ENCODE results near the gene TSGA10IP.
"Not testable (repeated sequence)": the region's sequence is repeated elsewhere in the genome, so short reads cannot be mapped to it uniquely, and the experiment has no call there.

TSGA10IP gene

DNA sequence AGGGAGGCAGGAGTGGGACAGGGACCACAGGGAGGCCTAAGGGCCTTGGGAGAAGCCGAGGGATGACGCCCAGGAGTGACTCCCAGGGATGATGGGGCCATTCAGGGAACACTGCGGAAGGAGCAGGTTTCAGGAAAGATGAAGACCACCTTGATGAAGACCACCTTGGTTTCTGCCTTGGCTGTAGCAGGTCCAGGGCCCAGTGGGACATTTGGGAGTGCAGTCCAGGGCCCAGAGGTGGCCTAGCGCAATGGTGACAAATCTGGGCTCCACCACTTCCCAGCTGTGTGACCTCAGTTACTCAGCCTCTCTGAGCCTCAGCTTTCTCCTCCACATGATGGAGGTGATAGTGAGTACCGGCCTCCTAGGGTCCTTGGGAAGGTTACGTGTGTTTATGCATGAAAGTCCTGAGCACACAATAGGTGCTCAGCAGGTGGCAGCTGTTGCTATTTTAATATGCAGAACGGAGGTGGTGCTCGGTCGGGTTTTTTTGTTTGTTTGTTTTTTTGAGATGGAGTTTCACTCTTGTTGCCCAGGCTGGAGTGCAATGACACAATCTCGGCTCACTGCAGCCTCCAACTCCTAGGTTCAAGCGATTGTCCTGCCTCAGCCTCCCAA is 770 bp downstream of the TSGA10IP start:
- DNase-seq = no peak

DNA sequence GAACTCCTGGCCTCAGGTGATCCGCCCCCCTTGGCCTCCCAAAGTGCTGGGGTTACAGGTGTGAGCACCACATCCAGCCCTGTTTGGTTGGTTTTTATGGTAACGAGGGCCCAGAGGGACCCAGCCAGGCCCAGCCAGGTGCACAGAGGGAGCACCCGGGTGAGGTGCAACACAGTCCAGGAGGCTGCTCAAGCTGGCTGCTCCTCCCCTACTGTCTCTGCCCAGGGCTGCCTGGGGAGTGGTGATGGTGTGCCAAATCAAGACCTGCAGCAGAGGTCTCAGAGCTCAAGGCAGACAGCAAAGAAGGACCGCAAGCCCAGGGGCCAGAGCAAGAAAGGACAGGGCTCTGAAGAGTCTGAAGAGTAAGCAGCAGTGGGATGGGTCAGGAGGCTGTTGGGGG is 1.4 kb downstream of the TSGA10IP start:
- DNase-seq = no peak

DNA sequence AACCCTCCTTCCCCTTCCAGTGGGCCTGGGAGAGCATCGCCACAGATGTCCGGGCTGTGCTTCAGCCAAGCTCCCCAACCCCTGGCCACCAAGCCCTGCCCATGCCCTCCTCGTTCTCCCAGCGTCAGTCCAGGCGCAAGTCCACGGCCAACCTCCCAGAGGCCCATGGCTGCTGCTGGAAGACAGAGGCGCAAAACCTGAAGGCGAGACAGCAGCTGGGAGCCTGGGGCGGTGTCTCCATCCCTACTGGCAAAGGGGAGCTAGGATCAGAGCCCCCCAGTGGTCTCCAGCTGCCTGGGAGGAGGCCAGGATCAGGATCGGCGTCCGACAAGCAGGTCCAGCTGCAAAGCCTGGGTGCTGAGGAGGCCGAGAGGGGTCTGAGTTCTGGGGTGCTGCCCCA is 1.9 kb downstream of the TSGA10IP start:
- no peak for DNase-seq

DNA sequence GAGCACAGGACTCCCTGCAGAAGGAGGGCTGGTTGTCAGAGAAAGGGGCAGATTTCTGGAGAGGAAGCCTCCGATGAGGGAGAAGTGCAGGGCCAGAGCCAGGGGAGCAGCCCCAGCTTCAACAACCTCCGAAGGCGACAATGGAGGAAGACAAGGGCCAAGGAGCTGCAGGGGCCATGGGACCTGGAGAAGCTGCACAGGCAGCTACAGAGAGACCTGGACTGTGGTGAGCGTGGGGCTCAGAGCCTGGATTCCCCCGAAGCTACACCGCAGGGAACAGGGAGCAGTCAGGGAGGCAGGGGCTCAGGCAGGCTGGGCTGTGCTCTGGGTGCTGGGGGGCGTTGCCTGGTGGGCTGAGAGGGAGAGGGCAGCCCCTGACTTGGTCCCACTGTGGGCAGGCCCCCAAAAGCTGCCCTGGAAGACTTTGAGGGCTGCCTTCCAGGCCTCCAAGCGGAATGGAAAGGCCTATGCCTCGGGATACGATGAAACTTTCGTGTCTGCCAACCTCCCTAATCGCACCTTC is 2.4 kb downstream of the TSGA10IP start:
- DNase-seq = no peak

DNA sequence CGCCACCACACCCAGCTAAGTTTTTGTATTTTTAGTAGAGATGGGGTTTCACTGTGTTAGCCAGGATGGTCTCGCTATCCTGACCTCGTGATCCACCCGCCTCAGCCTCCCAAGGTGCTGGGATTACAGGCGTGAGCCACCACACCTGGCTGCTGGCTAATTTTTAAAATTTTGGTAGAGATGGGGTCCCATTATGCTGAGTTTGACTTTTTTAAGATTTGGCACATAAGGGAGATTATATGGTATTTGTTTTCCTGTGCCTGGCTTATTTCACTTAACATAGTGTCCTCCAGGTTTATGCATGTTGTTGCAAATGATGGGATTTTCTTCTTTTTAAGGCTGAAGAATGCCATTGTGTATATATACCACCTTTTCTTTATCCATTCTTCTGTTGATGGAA is 5.4 kb downstream of the TSGA10IP start:
- DNase-seq = not testable (repeated sequence)

DNA sequence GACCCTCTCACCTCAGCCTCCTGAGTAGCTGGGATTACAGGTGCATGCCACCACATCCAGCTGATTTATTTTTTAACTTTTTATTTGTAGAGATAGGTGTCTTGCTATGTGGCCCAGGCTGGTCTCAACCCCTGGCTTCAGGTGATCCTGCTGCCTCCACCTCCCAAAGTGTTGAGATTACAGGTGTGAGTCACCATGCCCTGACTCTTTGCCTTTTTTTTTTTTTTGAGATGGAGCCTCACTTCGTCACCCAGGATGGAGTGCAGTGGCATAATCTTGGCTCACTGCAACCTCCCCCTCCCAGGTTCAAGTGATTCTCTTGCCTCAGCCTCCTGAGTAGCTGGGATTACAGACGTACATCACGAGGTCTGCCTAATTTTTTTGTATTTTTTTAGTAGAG is 6.4 kb downstream of the TSGA10IP start:
- not testable (repeated sequence) for DNase-seq

DNA sequence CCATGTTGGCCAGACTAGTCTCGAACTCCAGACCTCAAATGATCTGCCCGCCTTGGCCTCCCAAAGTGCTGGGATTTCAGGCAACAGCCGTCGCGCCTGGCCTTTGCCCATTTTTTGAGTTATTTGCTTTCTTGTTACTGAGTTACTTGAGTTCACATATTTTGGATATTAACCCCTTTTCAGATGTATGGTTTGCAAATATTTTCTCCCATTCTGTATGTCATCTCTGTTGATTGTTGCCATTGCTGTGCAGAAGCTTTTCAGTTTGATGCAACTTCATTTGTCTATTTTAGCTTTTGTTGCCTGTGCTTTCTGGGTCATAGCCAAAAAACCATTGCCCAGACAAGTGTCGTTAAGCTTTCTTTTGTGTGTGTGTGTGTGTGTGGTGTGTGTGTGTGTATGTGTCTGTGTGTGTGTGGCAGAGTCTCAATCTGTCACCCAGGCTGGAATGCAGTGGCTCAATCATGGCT is 6.8 kb downstream of the TSGA10IP start:
- no peak for DNase-seq

DNA sequence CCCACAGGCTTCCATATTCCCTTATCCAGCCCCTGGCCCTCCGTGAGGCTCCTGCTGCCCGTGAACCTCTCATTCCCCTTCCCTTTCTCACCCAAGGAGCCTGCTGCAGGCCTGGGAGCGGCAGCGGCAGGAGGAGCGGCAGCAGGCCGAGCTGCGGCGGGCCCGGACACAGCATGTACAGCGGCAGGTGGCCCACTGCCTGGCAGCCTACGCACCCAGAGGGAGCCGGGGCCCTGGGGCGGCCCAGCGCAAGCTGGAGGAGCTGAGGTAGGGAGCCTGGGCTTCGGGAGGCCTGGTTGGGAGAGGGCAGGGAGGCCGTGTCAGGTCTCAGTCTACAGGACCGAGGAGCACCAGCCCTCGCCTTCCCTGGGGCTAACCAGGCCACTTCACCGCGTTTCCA is 8.2 kb downstream of the TSGA10IP start:
- no peak for DNase-seq

DNA sequence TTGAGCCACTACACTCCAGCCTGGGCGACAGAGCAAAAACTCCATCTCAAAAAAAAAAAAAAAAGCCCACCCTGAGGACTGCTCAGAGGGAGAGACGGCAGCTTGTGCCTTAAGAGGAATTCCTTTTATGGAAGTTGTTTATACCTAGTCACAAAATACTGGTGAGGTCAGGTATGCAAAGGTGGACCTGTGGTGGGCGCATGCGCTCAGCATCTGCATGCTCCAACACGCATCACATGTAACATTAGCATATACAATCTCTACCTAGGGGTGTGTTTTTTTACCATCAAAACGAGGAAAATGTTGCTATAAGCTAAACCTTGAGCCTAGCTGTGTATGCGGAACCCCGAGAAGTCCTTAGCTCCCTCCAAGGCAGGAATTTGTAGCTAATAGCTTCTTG is 9.5 kb downstream of the TSGA10IP start:
- no peak for DNase-seq

DNA sequence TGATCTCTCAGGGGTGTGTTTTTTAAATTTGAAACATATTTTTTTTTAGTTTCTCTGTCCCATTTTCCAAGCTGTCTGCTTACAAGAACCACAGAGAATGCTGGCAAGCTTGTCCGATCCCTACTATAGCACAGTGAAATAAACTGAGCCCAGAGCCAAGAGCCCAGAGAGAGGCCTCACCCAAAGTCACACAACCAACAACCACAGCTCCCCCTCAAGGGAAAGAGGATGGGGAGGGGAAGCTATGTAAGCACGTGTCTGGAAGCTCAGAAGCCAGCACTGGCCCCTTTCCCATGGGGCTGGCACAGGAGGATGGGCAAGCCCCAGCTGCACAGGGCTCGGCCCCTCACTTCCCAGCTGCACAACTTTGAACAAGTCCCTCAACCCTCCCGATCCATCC is 13.0 kb downstream of the TSGA10IP start:
- DNase-seq = no peak

DNA sequence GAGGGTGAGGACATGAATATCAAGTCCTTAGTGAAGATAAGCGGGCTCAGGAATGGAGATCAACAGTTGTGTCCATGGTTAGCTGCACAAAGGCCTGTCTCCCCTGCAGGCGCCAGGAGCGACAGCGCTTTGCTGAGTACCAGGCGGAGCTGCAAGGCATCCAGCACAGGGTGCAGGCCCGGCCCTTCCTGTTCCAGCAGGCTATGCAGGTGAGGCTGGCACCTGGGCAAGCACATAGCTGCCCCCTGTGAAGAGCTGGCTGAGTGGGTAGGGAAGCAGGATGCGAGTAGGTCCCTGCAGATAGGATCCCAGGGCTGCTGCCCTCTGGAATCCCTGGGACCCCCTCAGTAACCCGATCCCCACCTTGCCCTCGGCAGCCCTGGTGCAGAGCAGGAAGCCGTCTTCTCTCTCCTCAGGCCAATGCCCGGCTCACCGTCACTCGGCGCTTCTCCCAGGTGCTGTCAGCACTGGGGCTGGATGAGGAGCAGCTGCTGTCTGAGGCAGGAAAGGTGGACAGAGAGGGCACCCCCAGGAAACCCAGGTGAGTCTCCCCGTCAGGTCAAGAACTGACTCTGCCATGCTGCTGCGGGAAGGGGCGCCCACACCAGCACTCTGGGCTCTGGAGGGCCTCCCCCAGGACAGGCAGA is 13.6 kb downstream of the TSGA10IP start:
- DNase-seq = no peak

DNA sequence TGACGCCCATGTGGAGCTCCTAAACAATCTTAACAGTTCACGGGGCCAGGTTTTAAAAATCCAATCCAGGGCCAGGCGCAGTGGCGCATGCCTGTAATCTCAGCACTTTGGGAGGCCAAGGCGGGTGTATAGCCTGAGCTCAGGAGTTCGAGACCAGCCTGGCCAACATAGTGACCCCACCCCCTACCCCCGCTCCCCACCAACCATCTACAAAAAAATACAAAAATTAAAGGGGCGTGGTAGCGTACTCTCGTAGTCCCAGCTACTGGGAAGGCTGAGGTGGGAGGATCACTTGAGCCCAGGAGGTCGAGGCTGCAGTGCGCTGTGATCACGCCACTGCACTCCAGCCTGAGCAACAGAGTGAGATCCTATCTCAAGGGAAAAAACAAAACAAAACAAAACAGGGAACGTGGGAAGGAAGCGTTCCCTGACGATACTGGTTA is 15.6 kb downstream of the TSGA10IP start:
- DNase-seq = no peak

DNA sequence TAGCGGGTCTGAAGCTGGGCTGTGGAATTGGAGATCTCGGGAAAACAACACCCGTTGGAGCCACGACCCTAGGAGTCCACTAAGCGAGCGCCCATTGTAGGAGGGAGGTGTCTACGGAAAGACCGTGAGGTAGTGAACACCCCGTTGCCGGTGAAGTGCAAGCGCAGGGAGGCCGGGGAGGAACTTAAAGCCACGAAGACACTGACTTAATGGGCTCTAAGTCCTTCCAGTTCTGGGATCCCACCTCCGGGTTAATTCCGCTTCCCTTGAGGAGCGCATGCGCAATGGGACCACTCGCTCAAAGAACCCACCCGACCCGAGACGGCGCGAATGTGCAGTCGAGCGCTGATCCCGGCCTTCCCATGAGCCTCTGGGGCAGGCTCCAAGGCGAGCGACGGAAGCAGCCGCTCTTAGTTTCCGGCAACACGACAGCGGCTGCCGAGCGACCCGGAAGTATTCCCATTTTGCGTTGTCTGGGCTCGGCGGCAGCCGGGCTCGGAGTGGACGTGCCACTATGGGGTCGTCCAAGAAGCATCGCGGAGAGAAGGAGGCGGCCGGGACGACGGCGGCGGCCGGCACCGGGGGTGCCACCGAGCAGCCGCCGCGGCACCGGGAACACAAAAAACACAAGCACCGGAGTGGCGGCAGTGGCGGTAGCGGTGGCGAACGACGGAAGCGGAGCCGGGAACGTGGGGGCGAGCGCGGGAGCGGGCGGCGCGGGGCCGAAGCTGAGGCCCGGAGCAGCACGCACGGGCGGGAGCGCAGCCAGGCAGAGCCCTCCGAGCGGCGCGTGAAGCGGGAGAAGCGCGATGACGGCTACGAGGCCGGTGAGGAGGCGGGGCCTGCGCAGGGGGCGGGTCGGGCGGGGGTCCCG is 16.2 kb downstream of the TSGA10IP start, which contains the start of gene SART1:
SART1 (plus strand) TSS at position 468 of the 874 bp plus-strand sequence; CDS start at position 515, 47 bp downstream.
- DNase-seq = peak; percentile 83 to 99 (median 95)

DNA sequence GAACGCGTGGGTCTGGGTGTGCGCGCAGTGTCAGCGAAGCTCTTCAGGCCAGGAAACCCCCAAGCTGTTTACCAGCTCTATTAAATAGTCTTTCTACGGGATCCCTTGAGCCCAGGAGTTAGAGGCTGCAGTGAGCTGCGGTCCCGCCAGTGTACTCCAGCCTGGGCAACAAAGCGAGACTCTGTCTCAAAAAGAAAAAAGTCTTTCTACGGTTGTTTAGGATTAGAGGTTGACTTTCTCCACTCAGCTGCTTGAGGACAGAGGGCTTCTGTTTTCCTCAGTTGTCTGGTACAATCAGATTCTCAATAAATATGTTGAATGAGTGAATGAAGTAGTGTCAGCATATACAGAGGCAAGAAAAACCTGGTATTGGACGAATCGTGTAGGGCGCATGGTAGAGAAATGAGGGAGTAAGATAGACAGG is 16.9 kb downstream of the TSGA10IP start:
- no peak for DNase-seq

DNA sequence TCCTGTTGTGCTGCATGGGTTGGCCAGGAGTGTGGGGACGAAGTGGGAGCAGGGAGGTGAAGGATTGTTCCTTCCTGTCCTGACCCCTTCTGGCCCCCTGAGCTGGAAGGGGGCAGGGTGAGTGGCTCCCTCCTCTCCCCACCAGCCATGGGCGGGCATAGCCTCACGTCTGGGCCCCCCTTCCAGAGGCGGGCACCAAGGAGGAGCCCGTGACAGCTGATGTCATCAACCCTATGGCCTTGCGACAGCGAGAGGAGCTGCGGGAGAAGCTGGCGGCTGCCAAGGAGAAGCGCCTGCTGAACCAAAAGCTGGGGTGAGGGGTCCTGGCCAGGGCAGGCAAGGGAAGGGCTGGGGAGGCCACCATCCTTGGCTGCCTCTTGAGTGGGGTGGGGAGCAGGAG is 19.6 kb downstream of the TSGA10IP start:
- DNase-seq = no peak

DNA sequence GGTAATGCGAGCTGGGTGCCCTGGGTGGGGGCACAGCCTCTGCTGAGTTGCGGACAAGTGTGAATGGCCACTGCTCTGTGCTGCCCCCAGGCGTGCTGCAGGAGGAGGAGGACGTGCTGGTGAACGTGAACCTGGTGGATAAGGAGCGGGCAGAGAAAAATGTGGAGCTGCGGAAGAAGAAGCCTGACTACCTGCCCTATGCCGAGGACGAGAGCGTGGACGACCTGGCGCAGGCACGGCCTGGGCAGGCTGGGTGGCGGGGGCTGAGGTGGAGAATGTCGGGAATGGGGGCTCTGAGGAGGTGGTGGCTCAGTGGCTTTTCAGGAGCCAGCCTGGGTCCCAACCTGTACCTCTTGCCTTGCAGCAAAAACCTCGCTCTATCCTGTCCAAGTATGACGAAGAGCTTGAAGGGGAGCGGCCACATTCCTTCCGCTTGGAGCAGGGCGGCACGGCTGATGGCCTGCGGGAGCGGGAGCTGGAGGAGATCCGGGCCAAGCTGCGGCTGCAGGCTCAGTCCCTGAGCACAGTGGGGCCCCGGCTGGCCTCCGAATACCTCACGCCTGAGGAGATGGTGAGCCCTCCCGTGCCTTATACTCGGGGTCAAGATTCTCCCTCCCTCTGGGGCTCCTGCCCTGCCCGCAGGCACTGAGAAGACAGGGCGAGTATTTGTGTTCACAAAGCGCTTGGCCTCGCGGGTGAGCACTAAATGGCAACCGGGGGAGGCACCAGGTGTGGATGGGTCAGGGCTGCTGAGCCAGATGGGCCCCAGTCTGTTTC is 20.9 kb downstream of the TSGA10IP start:
- no peak for DNase-seq

DNA sequence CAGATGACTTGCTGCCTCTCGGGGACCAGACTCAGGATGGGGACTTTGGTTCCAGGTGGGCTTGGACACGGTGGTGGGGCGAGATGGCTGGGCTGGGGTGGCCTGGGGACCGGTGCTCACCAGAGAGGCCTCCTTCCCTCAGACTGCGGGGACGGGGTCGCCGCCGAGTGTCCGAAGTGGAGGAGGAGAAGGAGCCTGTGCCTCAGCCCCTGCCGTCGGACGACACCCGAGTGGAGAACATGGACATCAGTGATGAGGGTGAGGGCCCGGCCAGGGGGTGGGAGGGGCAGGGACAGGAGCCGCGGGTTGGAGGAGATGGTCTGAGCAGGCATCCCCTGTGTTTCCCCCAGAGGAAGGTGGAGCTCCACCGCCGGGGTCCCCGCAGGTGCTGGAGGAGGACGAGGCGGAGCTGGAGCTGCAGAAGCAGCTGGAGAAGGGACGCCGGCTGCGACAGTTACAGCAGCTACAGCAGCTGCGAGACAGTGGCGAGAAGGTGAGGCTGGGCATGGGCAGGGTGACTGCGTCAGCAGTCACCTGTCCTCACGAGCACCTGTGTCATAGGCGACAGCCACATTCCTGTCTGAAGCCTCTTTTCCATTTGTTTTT is 22.2 kb downstream of the TSGA10IP start:
- no peak for DNase-seq

DNA sequence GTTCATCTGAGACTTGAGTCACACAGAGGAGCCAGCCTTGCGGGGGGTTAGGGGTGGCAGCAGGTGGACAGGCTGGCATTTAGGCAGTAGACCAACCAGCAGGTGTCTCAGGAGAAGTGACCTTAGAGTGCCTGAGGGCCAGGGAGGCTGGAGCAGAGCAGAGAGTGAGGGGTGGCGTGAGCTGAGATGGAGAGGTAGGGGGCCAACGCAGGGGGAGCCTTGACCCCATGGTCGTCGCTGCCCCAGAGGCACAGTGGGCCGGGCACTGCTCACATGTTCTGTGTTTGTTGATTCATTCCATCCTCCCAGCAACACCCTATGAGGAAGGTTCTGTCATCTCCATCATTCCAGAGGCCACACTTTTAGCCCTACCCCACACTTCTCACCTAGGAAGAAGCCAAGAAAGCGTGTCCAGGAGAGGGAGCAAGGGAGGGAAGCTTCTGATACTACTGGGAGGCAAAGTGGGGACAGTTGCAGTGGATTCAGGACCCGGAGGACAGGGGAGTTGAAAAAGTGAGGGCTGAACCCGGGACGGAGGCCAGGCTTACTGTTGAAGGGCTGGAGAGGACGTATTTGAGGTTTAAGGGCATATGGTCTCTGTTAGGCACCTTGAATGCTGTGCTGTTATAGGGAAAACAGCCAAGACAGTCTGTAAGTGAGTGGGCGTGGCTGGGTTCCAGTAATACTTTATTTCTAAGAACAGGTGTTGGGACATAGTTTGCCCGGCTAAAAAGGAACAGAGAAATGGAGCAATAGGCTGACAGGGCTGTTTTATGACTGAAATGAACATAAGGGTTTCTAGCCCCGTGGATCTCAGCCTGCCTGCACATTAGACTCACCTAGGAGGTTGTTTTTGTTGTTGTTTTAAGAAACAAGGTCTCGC is 23.6 kb downstream of the TSGA10IP start:
- no peak for DNase-seq

DNA sequence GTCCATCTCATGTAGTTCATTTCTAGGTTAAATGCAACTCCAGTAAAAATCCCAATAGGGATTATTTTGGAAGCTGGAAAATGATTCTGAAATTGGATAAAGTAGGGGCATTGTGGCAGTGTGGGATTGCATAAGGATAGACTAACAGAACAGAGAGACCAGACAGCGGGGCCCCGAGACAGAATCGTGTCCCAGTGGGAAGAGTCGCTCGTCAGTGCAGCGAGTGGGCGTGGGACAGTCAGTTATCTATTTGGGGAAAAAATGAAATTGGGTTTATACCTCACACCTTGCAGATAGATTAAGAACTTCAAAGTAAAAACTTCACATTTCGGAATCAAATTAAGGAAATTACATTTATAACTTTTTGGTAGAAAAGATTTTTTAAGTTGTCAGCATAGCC is 26.8 kb downstream of the TSGA10IP start:
- DNase-seq = no peak

All from hypothalamus (tissue), 51 donors.